K562 (cell line): ENCODE measurements around the gene TMC2. TPM values are rescaled to one million over a fixed set of nuclear protein-coding genes. Genes with fewer than 3 reads are reported as not detected.

Source experiments
- BHLHE40 ChIP-seq: IDR thresholded peaks from 2 replicates; pipeline ENCODE4 v1.6.1; 2011; ENCODE audit warnings: low read length, improper control_type of control experiment
- BRD4 ChIP-seq: fragments of 200-600 bp; sonication (generic); IDR thresholded peaks from 2 replicates; pipeline ENCODE4 v1.6.1; 2017; ENCODE audit warnings: inconsistent platforms
- CCNT2 ChIP-seq: IDR thresholded peaks from 2 replicates; pipeline ENCODE4 v1.6.1; 2011; ENCODE audit warnings: borderline replicate concordance, low read depth, mild to moderate bottlenecking, moderate library complexity, mixed read lengths, low read length; ENCODE audit not compliant: insufficient read length; ENCODE audit errors: extremely low read depth
- CREM ChIP-seq: IDR thresholded peaks from 2 replicates; pipeline ENCODE4 v1.6.1; 2014; ENCODE audit warnings: antibody characterized with exemption, low read depth
- NBN ChIP-seq: fragments of 450-650 bp; IDR thresholded peaks from 2 replicates; pipeline ENCODE4 v1.6.1; 2016; ENCODE audit warnings: low read depth, mild to moderate bottlenecking
- NR3C1 ChIP-seq: sonication (generic); formaldehyde crosslinking; IDR thresholded peaks from 2 replicates; pipeline ENCODE4 v1.8.1; 2022; ENCODE audit warnings: missing genetic modification reagents
- POLR2B ChIP-seq: fragments of 450-650 bp; IDR thresholded peaks from 2 replicates; pipeline ENCODE4 v1.6.1; 2018; ENCODE audit warnings: low read depth; ENCODE audit not compliant: partially characterized antibody
- PTBP1 ChIP-seq: fragments of 200-400 bp; formaldehyde crosslinking; IDR thresholded peaks from 2 replicates; pipeline ENCODE4 v1.6.1; 2017; ENCODE audit warnings: low read depth, low read length
- RB1 ChIP-seq: fragments of 450-650 bp; IDR thresholded peaks from 2 replicates; pipeline ENCODE4 v1.6.1; 2017; ENCODE audit warnings: low read depth, mild to moderate bottlenecking
- RBBP5 ChIP-seq: fragments of 200-600 bp; sonication (generic); IDR thresholded peaks from 2 replicates; pipeline ENCODE4 v1.6.1; 2012; ENCODE audit warnings: borderline replicate concordance, mild to moderate bottlenecking, low read length, control low read depth, inconsistent platforms; ENCODE audit not compliant: insufficient read depth, poor library complexity, severe bottlenecking
- RFX5 ChIP-seq: IDR thresholded peaks from 2 replicates; pipeline ENCODE4 v1.6.1; 2011; ENCODE audit warnings: low read depth, mild to moderate bottlenecking, improper control_type of control experiment, low read length
- SIX5 ChIP-seq, 2 experiments: IDR thresholded peaks; 2 replicates each; pipeline ENCODE4 v1.6.1; 2011; ENCODE audit warnings: low read length in 2 of 2, borderline replicate concordance in 1 of 2, low read depth in 1 of 2, mild to moderate bottlenecking in 1 of 2, moderate library complexity in 1 of 2; ENCODE audit not compliant: insufficient read depth in 1 of 2
- SMARCC2 ChIP-seq: fragments of 450-650 bp; IDR thresholded peaks from 2 replicates; pipeline ENCODE4 v1.6.1; 2017; ENCODE audit warnings: antibody characterized with exemption, moderate library complexity, mild to moderate bottlenecking, low read depth
- SREBF1 ChIP-seq: fragments of 150-350 bp; IDR thresholded peaks from 2 replicates; pipeline ENCODE4 v1.6.1; 2014; ENCODE audit warnings: antibody characterized with exemption, low read depth, low read length, borderline replicate concordance
- TAF1 ChIP-seq: IDR thresholded peaks from 2 replicates; pipeline ENCODE4 v1.6.1; 2011; ENCODE audit warnings: mild to moderate bottlenecking, low read length, moderate library complexity; ENCODE audit not compliant: insufficient read depth, control insufficient read depth, severe bottlenecking; ENCODE audit errors: extremely low read depth
- ZFP30 ChIP-seq: fragments of 250-450 bp; sonication (Bioruptor Pico); IDR thresholded peaks from 2 replicates; pipeline ENCODE4 v1.8.0; 2022; ENCODE audit warnings: moderate library complexity, mild to moderate bottlenecking, inconsistent platforms, borderline replicate concordance
- ZNF12 ChIP-seq: sonication (generic); formaldehyde crosslinking; IDR thresholded peaks from 2 replicates; pipeline ENCODE4 v1.4.0; 2020; ENCODE audit warnings: mild to moderate bottlenecking, missing genetic modification reagents
- ZNF232 ChIP-seq: sonication (generic); formaldehyde crosslinking; IDR thresholded peaks from 2 replicates; pipeline ENCODE4 v1.8.0; 2022; ENCODE audit warnings: mild to moderate bottlenecking, missing genetic modification reagents
- polyA plus RNA-seq, 8 experiments: library from polyadenylated mRNA; depleted of rRNA in 4 of 8; stranded (reverse) in 5 of 8; unstranded in 3 of 8; fragments of >200 nt; fragmentation: Nextera tagmentation in 2 of 8; fragmentation: Illumina TruSeq in 1 of 8; extraction: Ambion mirVana in 2 of 8; extraction: Trizol in 1 of 8; gene quantifications; 2 replicates each; pipeline versions ENCODE4 v1.2.1 to v1.2.3, GENCODE V29; 2011 to 2014; ENCODE audit warnings: inconsistent platforms in 1 of 8, missing spikeins in 1 of 8
- total RNA-seq, 7 experiments: library from RNA; depleted of rRNA in 6 of 7; stranded (reverse); fragments of >200 nt in 6 of 7; fragmentation: Illumina TruSeq in 2 of 7; extraction: Trizol in 2 of 7; gene quantifications; 2 replicates each; pipeline versions ENCODE4 v1.2.1 to v1.2.3, GENCODE V29; 2011 to 2021; ENCODE audit warnings: low replicate concordance in 1 of 7
- TF ChIP-seq, protein P1 (sequence below): sonication (generic); formaldehyde crosslinking; IDR thresholded peaks from 2 replicates; pipeline ENCODE4 v1.8.0; 2022; ENCODE audit warnings: mild to moderate bottlenecking, missing genetic modification reagents
- TF ChIP-seq, protein P2 (sequence below), 2 experiments: fragments of 450-650 bp; conservative IDR thresholded peaks; 2 replicates each; pipeline ENCODE4 v1.6.1; 2017; ENCODE audit warnings: mild to moderate bottlenecking in 2 of 2, moderate library complexity in 2 of 2

Gene TMC2
- total and polyA plus RNA-seq, 9 of the 15 experiments (the other 6 are each of a cell fraction or from before 2014, with no cell fraction given): not detected

DNA sequence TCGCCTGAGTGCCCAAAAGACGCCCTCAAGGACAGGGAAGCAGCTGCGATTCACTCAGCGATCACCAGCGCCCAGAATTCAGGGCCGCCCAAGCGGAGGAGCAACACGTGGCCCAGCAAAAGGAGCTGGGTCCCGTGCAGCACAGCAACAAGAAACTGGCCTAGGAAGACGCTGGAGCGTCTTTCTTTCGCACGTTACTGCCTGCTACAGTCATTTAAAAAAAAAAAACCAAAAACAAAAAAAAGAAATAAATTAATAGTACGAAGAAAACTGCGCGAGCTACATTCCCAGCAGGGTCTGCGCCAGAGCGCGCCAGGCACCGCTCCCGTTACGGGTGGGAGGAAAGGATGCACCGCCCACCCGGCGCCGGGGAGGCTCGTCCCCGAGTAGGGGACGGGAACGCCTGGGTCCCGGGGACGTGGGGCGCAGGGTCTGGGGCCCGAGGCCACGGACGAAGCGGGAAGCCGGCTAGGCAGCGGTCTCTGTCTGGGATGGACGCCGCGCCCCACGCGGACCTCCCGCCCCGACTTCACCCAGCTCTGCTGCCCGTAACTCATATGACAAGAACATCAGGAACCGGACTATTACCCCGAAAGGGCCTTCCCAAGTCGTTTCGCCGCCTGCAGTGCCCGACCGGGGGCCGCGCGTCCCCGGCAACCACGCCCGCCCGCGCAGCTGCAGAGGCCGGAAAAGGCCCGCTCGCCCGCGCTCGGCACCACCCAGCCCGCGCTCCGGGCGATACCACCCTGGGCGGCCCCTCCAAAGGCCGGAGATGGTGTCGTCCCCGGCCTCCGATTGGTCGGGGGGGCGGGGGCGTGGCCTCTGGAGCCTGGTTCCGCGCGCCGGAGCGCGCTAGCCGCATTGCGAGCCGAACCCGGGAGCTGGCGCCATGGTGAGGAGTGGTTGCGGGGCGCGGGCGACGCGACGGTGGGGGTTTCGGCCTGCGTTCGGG lies 115.7 kb downstream of the TMC2 start, which contains the start of gene NOP56 (continued):
- TF ChIP-seq POLR2B (peak; percentile 51), CREM (peak; percentile 41), SIX5 (IDR thresholded peaks at IDR 0.05; ENCODE audit: borderline replicate concordance in 1 of 2, insufficient read depth in 1 of 2, low read depth in 1 of 2, low read length in 2 of 2) (peak; percentile 15 to 17; a peak in 2 of 4 replicates), SREBF1 (0 out of 2 replicates have a peak, but pooled peaks have one; percentile 58), RBBP5 (peak; percentile 91), ZFP30 (CRISPR knock-in tag) (no peak), SMARCC2 (0 out of 2 replicates have a peak, but pooled peaks have one; percentile 8), CCNT2 (peak; percentile 31), ZNF232 (CRISPR knock-in tag) (0 out of 2 replicates have a peak, but pooled peaks have one; percentile 34), NBN (0 out of 2 replicates have a peak, but pooled peaks have one; percentile 35), NR3C1 (CRISPR knock-in tag) (0 out of 2 replicates have a peak, but pooled peaks have one; percentile 73), RFX5 (no peak), BHLHE40 (peak; percentile 88), RB1 (peak; percentile 93), TAF1 (peak; percentile 96), PTBP1 (no peak), ZNF12 (CRISPR knock-in tag) (peak; percentile 23; the same call in 1 of the 2 replicates), BRD4 (peak; percentile 12; the same call in 1 of the 2 replicates)
- TF ChIP-seq, protein P1, sequence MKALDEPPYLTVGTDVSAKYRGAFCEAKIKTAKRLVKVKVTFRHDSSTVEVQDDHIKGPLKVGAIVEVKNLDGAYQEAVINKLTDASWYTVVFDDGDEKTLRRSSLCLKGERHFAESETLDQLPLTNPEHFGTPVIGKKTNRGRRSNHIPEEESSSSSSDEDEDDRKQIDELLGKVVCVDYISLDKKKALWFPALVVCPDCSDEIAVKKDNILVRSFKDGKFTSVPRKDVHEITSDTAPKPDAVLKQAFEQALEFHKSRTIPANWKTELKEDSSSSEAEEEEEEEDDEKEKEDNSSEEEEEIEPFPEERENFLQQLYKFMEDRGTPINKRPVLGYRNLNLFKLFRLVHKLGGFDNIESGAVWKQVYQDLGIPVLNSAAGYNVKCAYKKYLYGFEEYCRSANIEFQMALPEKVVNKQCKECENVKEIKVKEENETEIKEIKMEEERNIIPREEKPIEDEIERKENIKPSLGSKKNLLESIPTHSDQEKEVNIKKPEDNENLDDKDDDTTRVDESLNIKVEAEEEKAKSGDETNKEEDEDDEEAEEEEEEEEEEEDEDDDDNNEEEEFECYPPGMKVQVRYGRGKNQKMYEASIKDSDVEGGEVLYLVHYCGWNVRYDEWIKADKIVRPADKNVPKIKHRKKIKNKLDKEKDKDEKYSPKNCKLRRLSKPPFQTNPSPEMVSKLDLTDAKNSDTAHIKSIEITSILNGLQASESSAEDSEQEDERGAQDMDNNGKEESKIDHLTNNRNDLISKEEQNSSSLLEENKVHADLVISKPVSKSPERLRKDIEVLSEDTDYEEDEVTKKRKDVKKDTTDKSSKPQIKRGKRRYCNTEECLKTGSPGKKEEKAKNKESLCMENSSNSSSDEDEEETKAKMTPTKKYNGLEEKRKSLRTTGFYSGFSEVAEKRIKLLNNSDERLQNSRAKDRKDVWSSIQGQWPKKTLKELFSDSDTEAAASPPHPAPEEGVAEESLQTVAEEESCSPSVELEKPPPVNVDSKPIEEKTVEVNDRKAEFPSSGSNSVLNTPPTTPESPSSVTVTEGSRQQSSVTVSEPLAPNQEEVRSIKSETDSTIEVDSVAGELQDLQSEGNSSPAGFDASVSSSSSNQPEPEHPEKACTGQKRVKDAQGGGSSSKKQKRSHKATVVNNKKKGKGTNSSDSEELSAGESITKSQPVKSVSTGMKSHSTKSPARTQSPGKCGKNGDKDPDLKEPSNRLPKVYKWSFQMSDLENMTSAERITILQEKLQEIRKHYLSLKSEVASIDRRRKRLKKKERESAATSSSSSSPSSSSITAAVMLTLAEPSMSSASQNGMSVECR (CRISPR knock-in tag): peak; percentile 95
- TF ChIP-seq, protein P2, sequence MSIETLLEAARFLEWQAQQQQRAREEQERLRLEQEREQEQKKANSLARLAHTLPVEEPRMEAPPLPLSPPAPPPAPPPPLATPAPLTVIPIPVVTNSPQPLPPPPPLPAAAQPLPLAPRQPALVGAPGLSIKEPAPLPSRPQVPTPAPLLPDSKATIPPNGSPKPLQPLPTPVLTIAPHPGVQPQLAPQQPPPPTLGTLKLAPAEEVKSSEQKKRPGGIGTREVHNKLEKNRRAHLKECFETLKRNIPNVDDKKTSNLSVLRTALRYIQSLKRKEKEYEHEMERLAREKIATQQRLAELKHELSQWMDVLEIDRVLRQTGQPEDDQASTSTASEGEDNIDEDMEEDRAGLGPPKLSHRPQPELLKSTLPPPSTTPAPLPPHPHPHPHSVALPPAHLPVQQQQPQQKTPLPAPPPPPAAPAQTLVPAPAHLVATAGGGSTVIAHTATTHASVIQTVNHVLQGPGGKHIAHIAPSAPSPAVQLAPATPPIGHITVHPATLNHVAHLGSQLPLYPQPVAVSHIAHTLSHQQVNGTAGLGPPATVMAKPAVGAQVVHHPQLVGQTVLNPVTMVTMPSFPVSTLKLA (conservative IDR thresholded peaks at IDR 0.05): peak; percentile 86 to 87
